Measurements from ENCODE around the gene CRYBA4.

The CRYBA4 gene

DNA sequence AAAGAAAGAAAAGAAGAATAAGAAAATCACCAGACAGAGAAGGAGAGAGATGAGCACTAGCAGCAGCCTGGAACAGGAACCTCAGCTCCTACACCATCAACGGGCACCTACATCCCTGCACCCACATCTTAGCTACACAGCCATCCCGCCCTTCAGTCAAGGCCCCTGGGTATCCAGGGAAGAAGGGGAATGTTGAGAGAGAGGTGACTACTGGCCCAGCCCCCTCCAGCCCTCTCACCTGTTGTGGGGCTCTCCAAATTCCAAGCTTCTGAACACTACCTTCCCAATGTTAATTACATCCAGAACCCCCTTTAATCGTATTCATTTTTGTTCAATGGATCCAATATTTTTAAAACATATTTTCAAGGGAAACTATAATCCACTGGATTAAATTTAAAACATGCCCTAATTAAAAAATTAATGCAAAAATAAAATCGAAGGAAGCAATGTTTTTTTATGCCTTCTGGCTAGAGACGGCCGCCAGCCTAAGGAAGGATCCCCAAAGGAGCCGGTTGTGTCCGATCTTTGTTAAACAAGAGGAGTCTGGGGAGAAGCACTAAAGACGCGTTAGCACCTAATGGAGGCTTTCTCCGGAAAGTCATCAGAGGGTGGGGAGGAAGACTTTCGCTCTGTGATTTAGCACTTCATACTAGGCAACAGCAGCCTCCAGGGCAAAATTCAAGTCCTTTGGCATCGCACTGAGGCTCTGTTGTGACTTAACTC, 41.4 kb upstream of the CRYBA4 start:
- in situ Hi-C loops (cut with HindIII; ENCODE audit: low sequenced_read_pairs): no loop called here
- no peak for DNase-seq (ENCODE audit: low read depth, low spot score)
- TF ChIP-seq, protein P1, sequence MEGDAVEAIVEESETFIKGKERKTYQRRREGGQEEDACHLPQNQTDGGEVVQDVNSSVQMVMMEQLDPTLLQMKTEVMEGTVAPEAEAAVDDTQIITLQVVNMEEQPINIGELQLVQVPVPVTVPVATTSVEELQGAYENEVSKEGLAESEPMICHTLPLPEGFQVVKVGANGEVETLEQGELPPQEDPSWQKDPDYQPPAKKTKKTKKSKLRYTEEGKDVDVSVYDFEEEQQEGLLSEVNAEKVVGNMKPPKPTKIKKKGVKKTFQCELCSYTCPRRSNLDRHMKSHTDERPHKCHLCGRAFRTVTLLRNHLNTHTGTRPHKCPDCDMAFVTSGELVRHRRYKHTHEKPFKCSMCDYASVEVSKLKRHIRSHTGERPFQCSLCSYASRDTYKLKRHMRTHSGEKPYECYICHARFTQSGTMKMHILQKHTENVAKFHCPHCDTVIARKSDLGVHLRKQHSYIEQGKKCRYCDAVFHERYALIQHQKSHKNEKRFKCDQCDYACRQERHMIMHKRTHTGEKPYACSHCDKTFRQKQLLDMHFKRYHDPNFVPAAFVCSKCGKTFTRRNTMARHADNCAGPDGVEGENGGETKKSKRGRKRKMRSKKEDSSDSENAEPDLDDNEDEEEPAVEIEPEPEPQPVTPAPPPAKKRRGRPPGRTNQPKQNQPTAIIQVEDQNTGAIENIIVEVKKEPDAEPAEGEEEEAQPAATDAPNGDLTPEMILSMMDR (IDR thresholded peaks at IDR 0.05; ENCODE audit: low read depth, low read length): no peak
- H3K4me3 ChIP-seq (ENCODE audit: low read depth, low read length): no peak overlapping the region

GRCh38 chr22:26581026-26581425, 40.7 kb upstream of the CRYBA4 start:
- in situ Hi-C loops (cut with HindIII; ENCODE audit: low sequenced_read_pairs): no loop called here
- DNase-seq (ENCODE audit: low read depth, low spot score): no peak
- TF ChIP-seq, protein P1 (IDR thresholded peaks at IDR 0.05; ENCODE audit: low read depth, low read length): no peak
- no peak overlapping the region for H3K4me3 ChIP-seq (ENCODE audit: low read depth, low read length)

- H3K4me3 ChIP-seq (ENCODE audit: low read depth, low read length): no peak overlapping the region
- no peak for DNase-seq (ENCODE audit: low read depth, low spot score)
- TF ChIP-seq, protein P1 (IDR thresholded peaks at IDR 0.05; ENCODE audit: low read depth, low read length): no peak
- in situ Hi-C loops (cut with HindIII; ENCODE audit: low sequenced_read_pairs): no loop called here
Measured at GRCh38 chr22:26581633-26582168, 40.1 kb upstream of the CRYBA4 start.

GRCh38 chr22:26584010-26584409, 37.8 kb upstream of the CRYBA4 start:
- H3K4me3 ChIP-seq (ENCODE audit: low read depth, low read length): no peak overlapping the region
- DNase-seq (ENCODE audit: low read depth, low spot score): no peak
- in situ Hi-C loops (cut with HindIII; ENCODE audit: low sequenced_read_pairs): no loop called here
- TF ChIP-seq, protein P1 (IDR thresholded peaks at IDR 0.05; ENCODE audit: low read depth, low read length): no peak

GRCh38 chr22:26585104-26585790, 36.5 kb upstream of the CRYBA4 start:
- no peak overlapping the region for H3K4me3 ChIP-seq (ENCODE audit: low read depth, low read length)
- in situ Hi-C loops (cut with HindIII; ENCODE audit: low sequenced_read_pairs): no loop called here
- peak; percentile 79 for DNase-seq (ENCODE audit: low read depth, low spot score)
- TF ChIP-seq, protein P1 (IDR thresholded peaks at IDR 0.05; ENCODE audit: low read depth, low read length): peak; percentile 33

DNA sequence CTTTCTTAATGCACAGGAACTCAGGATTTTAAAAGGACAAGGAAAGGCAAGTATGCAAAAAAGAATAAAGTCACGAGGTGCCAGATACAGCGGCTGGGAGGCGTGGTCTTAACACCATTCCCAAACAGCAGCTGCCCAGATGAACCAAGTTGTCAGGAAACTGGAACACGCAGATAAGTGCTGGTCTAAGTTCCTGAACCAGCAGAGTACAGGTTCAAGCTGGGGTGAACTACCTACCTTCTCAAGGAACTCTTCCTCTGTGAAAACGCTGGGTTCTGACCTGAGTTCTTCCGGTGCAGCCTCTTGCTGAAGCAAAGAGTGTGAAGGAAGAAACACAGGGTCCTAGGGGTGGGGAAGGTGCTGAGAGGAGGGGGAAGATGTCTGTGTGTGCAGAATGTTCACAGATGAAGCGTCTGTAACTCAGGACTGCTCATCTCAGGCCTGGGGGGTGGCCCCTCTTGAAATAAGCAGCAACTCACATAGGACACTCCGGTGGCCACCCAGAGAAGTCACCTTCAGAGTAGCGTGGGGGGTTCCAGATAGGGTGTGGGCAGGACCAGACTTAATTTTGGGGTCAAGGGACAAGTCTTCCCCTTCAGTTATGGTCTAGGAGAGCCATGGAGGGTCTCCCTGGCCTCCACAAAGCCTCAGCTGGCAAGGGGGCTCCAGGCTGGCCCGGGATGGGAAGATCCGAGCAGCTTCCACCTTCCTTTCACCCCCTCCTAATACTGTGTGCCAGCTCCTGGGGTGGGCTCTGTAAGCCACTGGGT, 35.0 kb upstream of the CRYBA4 start:
- DNase-seq (ENCODE audit: low read depth, low spot score): no peak
- TF ChIP-seq, protein P1 (IDR thresholded peaks at IDR 0.05; ENCODE audit: low read depth, low read length): no peak
- in situ Hi-C loops (cut with HindIII; ENCODE audit: low sequenced_read_pairs): no loop called here
- no peak overlapping the region for H3K4me3 ChIP-seq (ENCODE audit: low read depth, low read length)

All from astrocyte of the spinal cord (primary cell).